ENCODE data around the gene EARS2. TPM values are rescaled to one million over a fixed set of nuclear protein-coding genes. Genes with fewer than 3 reads are reported as not detected.

EARS2 gene
- 48.8 and 55.3 TPM in 2 replicates for total RNA-seq

DNA sequence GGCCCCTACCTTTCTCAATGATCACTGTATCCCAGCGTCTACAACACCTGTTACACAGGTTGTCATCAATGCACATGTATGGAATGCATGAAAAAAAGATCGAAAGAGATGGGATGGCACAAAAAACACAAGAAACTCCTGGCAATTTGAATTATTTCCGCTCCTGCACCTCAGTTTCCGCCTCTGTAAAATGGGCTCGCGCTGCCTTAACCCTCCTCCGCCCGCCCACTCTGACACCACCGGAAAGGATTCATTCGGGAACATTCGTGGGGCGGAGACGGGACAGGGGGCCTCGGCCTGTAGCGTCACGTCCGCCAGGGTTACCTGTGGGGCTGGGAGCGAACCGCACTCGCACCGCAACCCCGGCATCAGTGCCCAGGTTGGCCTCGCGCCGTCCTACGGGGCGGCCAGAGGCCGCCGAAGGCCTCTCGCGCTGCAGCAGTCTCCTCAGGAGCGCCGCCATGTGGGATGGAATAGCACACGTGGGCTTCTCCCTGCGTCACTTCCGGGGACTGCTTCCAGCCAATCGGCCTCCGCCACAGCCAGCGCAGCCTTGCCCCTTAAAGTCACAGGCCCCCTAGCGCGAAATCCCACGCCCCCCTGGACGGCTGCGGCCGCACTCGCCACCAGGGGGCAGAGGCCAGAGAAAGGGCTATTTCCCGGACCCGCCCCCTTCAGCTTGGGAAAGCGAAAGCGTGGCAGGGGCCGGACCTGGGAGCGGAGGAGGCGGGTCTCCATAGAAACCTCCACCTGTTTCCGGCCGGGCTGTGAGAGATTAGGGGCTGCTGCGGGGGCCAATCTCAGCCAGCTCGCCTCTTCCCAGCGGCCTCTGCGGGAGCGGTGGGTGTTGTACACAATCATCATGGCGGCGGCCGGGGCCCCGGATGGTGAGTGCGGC lies at the start of gene EARS2, which contains the start of gene UBFD1:
EARS2 (minus strand) TSS at position 470 of the 898 bp plus-strand sequence; CDS start at position 463, 7 bp downstream.
UBFD1 (plus strand) TSS at position 847 of the 898 bp plus-strand sequence; CDS start at position 863, 16 bp downstream.

DNA sequence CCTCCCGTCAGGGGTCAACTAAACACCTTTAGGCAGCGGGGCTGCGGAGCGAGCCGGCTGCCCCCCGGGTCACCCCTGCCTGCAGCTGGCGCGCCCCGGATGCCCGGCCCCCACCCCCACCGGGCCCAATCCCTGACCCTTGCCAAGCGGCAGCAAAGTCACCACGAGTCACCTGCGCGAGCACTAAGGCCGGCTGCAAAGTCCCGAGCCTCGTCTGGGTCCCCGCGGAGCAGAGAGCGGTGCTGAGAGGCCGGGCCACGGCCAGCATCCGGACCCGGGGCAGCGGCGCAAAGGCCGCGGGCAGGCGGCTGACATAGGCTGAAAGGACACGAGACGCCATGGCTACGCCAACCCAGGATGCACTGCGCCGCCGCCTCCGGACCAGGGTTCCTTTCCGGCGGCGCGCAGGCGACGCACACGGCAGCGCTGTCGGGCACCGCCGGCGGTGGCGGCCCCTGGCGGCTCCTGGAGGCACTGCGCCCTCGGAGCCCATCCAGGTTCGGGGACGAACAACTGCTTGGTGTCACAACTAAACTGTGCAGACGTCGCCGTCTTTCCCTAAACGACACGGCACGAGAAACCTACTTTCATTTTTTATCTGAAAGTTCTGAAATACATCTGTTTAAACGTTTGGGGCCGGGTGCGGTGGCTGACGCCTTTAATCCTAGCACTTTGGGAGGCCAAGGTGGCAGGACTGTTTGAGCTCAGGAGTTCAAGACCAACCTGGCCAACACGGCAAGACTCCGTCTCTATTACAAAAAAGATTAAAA lies 39.0 kb upstream of the EARS2 start, which contains the start of gene NDUFAB1:
NDUFAB1 (minus strand) TSS at position 366 of the 770 bp plus-strand sequence; CDS start at position 340, 26 bp downstream.

DNA sequence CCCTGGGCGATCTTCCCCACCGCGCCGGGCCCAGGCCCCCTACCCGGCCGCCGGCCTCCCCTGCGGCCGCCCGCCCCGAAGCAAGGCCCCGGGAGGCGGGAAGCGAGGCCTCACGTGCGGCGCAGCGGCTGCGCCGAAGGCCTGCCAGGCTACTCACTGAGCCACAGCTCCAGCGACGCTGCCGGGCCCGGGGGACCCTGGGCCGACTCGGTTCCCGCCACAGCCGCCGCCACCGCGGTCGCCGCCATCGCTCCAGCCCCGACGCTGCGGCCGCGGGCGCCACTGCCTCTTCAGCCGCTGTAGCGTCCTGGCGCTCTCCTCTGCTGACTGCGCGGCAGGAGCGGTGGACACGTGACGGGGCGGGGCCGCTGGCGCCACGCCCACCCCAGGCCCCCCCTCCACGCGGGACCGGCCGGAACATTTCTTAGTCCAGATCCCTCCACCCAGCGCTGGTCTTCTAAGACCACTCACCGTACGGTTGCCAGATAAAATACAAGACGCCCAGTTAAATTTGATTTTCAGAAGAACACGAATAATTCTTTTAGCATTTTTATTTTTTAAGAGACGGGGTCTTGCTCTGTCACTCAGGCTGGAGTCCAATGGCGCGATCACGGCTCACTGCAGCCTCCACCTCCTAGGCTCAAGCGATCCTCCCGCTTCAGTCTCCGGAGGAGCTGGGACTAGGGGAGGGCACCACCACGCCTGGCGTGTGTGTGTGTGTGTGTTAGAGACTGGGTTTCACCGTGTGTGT lies 46.8 kb downstream of the EARS2 start, which contains the start of gene GGA2:
GGA2 (minus strand) TSS at position 331 of the 751 bp plus-strand sequence; CDS start at position 248, 83 bp downstream.

Other genes starting within 250 kb of the EARS2 start
- gene COG7, start 104.2 kb downstream of the EARS2 start, total RNA-seq: 17.7 and 29.8 TPM in 2 replicates
- gene GGA2, start 46.9 kb downstream of the EARS2 start, total RNA-seq: 19.8 and 28.2 TPM in 2 replicates
- gene UBFD1, start 377 bp upstream of the EARS2 start, total RNA-seq: 56.5 and 116 TPM in 2 replicates
- 58.4 and 92.8 TPM in 2 replicates for gene NDUFAB1, start 39.0 kb upstream of the EARS2 start, total RNA-seq
- gene PALB2, start 84.0 kb upstream of the EARS2 start, total RNA-seq: 13.3 and 22.6 TPM in 2 replicates
- 51.4 and 59.7 TPM in 2 replicates for gene DCTN5, start 84.1 kb upstream of the EARS2 start, total RNA-seq
- gene PLK1, start 121.5 kb upstream of the EARS2 start, total RNA-seq: 2.0 and 70.7 TPM in 2 replicates
- not detected in 2 replicates for gene ERN2, start 155.9 kb upstream of the EARS2 start, total RNA-seq
- gene CHP2, start 197.7 kb upstream of the EARS2 start, total RNA-seq: not detected in 2 replicates